HepG2 (cell line): Measurements from ENCODE around the gene HNRNPR. TPM values are rescaled to one million over a fixed set of nuclear protein-coding genes. Genes with fewer than 3 reads are reported as not detected.

Source experiments
- HNRNPUL1 ChIP-seq: fragments of 200-400 bp; formaldehyde crosslinking; IDR thresholded peaks from 2 replicates; pipeline ENCODE4 v1.6.1; 2017; ENCODE audit warnings: low read depth, mild to moderate bottlenecking, low read length, moderate library complexity
- JDP2 ChIP-seq: sonication (generic); formaldehyde crosslinking; IDR thresholded peaks from 2 replicates; pipeline ENCODE4 v1.8.1; 2022; ENCODE audit warnings: missing genetic modification reagents, borderline replicate concordance
- MBD4 ChIP-seq: IDR thresholded peaks from 2 replicates; pipeline ENCODE4 v1.6.1; 2012; ENCODE audit warnings: low read length, inconsistent platforms, borderline replicate concordance
- NR3C1 ChIP-seq: sonication (generic); formaldehyde crosslinking; IDR thresholded peaks from 2 replicates; pipeline ENCODE4 v1.4.0; 2020; ENCODE audit warnings: missing genetic modification reagents
- PTBP1 ChIP-seq: fragments of 200-400 bp; formaldehyde crosslinking; IDR thresholded peaks from 2 replicates; pipeline ENCODE4 v1.6.1; 2018; ENCODE audit warnings: low read length, low read depth; ENCODE audit not compliant: poor library complexity, severe bottlenecking
- RAD21 ChIP-seq: fragments of 450-650 bp; formaldehyde crosslinking; IDR thresholded peaks from 2 replicates; pipeline ENCODE4 v1.5.0; 2020; ENCODE audit warnings: mild to moderate bottlenecking
- RBFOX2 ChIP-seq: fragments of 200-400 bp; formaldehyde crosslinking; IDR thresholded peaks from 2 replicates; pipeline ENCODE4 v1.6.1; 2017; ENCODE audit warnings: low read depth, mild to moderate bottlenecking, low read length
- RBM39 ChIP-seq: fragments of 200-400 bp; formaldehyde crosslinking; IDR thresholded peaks from one replicate; pipeline ENCODE4 v1.6.1; 2018; ENCODE audit warnings: antibody characterized with exemption, mild to moderate bottlenecking, low read depth, low read length; ENCODE audit not compliant: poor library complexity, severe bottlenecking
- REPIN1 ChIP-seq: sonication (generic); formaldehyde crosslinking; IDR thresholded peaks from 2 replicates; pipeline ENCODE4 v1.8.0; 2022; ENCODE audit warnings: missing genetic modification reagents, low read depth, mild to moderate bottlenecking, borderline replicate concordance
- RXRA ChIP-seq: sonication (generic); formaldehyde crosslinking; IDR thresholded peaks from 2 replicates; pipeline ENCODE4 v1.5.1; 2020; ENCODE audit warnings: missing genetic modification reagents
- SAP130 ChIP-seq: IDR thresholded peaks from 2 replicates; pipeline ENCODE4 v1.6.1; 2016; ENCODE audit warnings: low read depth
- SMAD1 ChIP-seq: sonication (generic); formaldehyde crosslinking; IDR thresholded peaks from 2 replicates; pipeline ENCODE4 v1.4.0; 2020; ENCODE audit warnings: missing genetic modification reagents, low read depth, mild to moderate bottlenecking, borderline replicate concordance
- SNAI1 ChIP-seq: sonication (generic); formaldehyde crosslinking; IDR thresholded peaks from 2 replicates; pipeline ENCODE4 v1.5.0; 2020; ENCODE audit warnings: mild to moderate bottlenecking, missing genetic modification reagents, borderline replicate concordance
- TAF1 ChIP-seq: sonication (generic); formaldehyde crosslinking; IDR thresholded peaks from 2 replicates; pipeline ENCODE4 v1.4.0; 2020; ENCODE audit warnings: missing genetic modification reagents
- TCF7 ChIP-seq: sonication (generic); IDR thresholded peaks from 2 replicates; pipeline ENCODE4 v1.6.1; 2016; ENCODE audit warnings: antibody characterized with exemption, low read depth
- ZFP62 ChIP-seq: sonication (generic); formaldehyde crosslinking; IDR thresholded peaks from 2 replicates; pipeline ENCODE4 v1.4.0; 2020; ENCODE audit warnings: missing genetic modification reagents
- ZFY ChIP-seq: sonication (generic); formaldehyde crosslinking; IDR thresholded peaks from 2 replicates; pipeline ENCODE4 v1.4.0; 2020; ENCODE audit warnings: missing genetic modification reagents
- ZMAT3 ChIP-seq: sonication (generic); formaldehyde crosslinking; conservative IDR thresholded peaks from 2 replicates; pipeline ENCODE4 v1.7.0; 2021; ENCODE audit warnings: missing genetic modification reagents
- ZNF230 ChIP-seq: sonication (generic); formaldehyde crosslinking; IDR thresholded peaks from 2 replicates; pipeline ENCODE4 v1.4.0; 2020; ENCODE audit warnings: mild to moderate bottlenecking, missing genetic modification reagents
- ZNF335 ChIP-seq: sonication (generic); formaldehyde crosslinking; IDR thresholded peaks from 2 replicates; pipeline ENCODE4 v1.4.0; 2020; ENCODE audit warnings: missing genetic modification reagents
- ZNF709 ChIP-seq: sonication (generic); formaldehyde crosslinking; IDR thresholded peaks from 2 replicates; pipeline ENCODE4 v1.5.0; 2020; ENCODE audit warnings: mild to moderate bottlenecking, missing genetic modification reagents
- ZNF720 ChIP-seq: sonication (generic); formaldehyde crosslinking; IDR thresholded peaks from 2 replicates; pipeline ENCODE4 v1.4.0; 2020; ENCODE audit warnings: missing genetic modification reagents
- polyA plus RNA-seq, 8 experiments: library from polyadenylated mRNA; depleted of rRNA in 3 of 8; stranded (reverse) in 7 of 8; unstranded in 1 of 8; fragments of >200 nt; fragmentation: Illumina TruSeq in 4 of 8; extraction: Trizol in 4 of 8; gene quantifications; 2 replicates each; pipeline versions ENCODE4 v1.2.1 to v1.2.3, GENCODE V29; 2011 to 2016; ENCODE audit warnings: low read depth in 4 of 8, missing spikeins in 1 of 8, mixed read lengths in 1 of 8; ENCODE audit not compliant: insufficient read depth in 1 of 8
- total RNA-seq, 5 experiments: library from RNA; depleted of rRNA; stranded (reverse); fragments of >200 nt; fragmentation: Illumina TruSeq; extraction: Trizol; gene quantifications; 2 replicates each; pipeline ENCODE4 v1.2.3, GENCODE V29; 2016; ENCODE audit warnings: low read depth in 1 of 5
- TF ChIP-seq, protein P1 (sequence below): IDR thresholded peaks from 2 replicates; pipeline ENCODE4 v1.6.1; 2016; ENCODE audit warnings: missing compliant biosample characterization, missing genetic modification reagents, borderline replicate concordance
- TF ChIP-seq, protein P2 (sequence below): sonication (generic); formaldehyde crosslinking; IDR thresholded peaks from 2 replicates; pipeline ENCODE4 v1.5.1; 2020; ENCODE audit warnings: mild to moderate bottlenecking, missing genetic modification reagents, moderate library complexity
- TF ChIP-seq, protein P3 (sequence below): sonication (generic); formaldehyde crosslinking; IDR thresholded peaks from 2 replicates; pipeline ENCODE4 v1.5.0; 2020; ENCODE audit warnings: missing genetic modification reagents
- TF ChIP-seq, protein P4 (sequence below): sonication (generic); formaldehyde crosslinking; IDR thresholded peaks from 2 replicates; pipeline ENCODE4 v1.4.0; 2020; ENCODE audit warnings: missing genetic modification reagents

The HNRNPR gene
- total and polyA plus RNA-seq, 2 of the 13 experiments (the other 11 are each of a cell fraction or from before 2014, with no cell fraction given) = 133 to 216 TPM

DNA sequence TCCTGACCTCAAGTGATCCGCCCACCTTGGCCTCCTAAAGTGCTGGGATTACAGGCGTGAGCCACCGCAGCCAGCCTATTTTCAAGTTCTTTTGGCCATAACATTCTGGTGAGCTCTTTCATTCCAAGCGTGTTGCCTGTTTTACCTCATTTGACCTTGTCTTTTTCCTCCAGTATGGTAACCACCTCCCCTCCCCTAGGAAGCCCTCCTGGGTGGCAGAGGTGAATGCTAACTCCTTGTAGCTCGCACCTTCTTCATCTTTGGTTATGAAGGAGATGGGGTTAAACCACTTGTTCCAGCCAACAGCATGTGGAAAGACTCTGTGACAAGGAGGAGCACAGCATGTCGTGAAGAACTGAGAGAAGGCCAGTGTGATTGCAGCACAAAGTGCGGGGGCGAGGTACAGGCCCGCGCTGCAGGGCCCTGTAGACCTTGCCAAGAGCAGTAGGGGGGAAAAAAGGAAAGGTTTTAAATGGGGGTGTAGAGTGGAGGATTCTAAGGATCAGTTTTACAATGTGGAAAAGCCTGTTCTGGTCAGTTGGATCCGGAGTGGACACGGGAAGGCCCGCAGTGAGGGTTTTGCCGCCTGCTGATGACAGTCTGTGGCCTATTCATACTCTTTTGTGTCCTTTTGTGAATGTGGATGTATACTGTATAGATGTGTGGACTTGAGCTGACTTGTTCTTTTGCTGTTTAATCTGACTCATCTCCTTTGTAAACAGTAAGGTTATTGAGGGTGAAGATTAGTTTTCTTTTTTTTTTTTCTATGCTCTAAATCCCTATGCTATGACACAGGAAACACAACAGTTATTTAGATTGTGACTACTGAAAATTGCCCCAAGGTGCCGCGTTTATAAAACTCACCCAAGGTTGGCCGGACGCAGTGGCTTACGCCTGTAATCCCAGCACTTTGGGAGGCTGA lies 33.1 kb upstream of the HNRNPR start (continued):
- TF ChIP-seq, protein P1, sequence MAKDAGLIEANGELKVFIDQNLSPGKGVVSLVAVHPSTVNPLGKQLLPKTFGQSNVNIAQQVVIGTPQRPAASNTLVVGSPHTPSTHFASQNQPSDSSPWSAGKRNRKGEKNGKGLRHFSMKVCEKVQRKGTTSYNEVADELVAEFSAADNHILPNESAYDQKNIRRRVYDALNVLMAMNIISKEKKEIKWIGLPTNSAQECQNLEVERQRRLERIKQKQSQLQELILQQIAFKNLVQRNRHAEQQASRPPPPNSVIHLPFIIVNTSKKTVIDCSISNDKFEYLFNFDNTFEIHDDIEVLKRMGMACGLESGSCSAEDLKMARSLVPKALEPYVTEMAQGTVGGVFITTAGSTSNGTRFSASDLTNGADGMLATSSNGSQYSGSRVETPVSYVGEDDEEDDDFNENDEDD (CRISPR knock-in tag) = no peak; the same call in 1 of the 2 replicates
- TF ChIP-seq REPIN1 (CRISPR knock-in tag) (no peak), RXRA (CRISPR knock-in tag) (peak; percentile 70; the same call in 1 of the 2 replicates), ZNF335 (CRISPR knock-in tag) (peak; percentile 55; the same call in 1 of the 2 replicates), PTBP1 (no peak), ZMAT3 (CRISPR knock-in tag) (0 out of 2 replicates have a peak, but pooled peaks have one; percentile 30), NR3C1 (CRISPR knock-in tag) (no peak), ZNF720 (CRISPR knock-in tag) (no peak), ZNF709 (CRISPR knock-in tag) (no peak), RAD21 (CRISPR knock-in tag) (no peak), ZFY (CRISPR knock-in tag) (peak; percentile 50), RBM39 (no peak), SAP130 (CRISPR knock-in tag) (peak; percentile 7; the same call in 1 of the 2 replicates), RBFOX2 (no peak), TAF1 (no peak), ZNF230 (CRISPR knock-in tag) (no peak), ZFP62 (no peak), SMAD1 (CRISPR knock-in tag) (no peak), JDP2 (CRISPR knock-in tag) (no peak), TCF7 (no peak), HNRNPUL1 (no peak), MBD4 (no peak), SNAI1 (CRISPR knock-in tag) (no peak)
- TF ChIP-seq, protein P2, sequence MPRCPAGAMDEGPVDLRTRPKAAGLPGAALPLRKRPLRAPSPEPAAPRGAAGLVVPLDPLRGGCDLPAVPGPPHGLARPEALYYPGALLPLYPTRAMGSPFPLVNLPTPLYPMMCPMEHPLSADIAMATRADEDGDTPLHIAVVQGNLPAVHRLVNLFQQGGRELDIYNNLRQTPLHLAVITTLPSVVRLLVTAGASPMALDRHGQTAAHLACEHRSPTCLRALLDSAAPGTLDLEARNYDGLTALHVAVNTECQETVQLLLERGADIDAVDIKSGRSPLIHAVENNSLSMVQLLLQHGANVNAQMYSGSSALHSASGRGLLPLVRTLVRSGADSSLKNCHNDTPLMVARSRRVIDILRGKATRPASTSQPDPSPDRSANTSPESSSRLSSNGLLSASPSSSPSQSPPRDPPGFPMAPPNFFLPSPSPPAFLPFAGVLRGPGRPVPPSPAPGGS (CRISPR knock-in tag) = no peak
- TF ChIP-seq, protein P3, sequence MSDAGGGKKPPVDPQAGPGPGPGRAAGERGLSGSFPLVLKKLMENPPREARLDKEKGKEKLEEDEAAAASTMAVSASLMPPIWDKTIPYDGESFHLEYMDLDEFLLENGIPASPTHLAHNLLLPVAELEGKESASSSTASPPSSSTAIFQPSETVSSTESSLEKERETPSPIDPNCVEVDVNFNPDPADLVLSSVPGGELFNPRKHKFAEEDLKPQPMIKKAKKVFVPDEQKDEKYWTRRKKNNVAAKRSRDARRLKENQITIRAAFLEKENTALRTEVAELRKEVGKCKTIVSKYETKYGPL (CRISPR knock-in tag) = no peak
- TF ChIP-seq, protein P4, sequence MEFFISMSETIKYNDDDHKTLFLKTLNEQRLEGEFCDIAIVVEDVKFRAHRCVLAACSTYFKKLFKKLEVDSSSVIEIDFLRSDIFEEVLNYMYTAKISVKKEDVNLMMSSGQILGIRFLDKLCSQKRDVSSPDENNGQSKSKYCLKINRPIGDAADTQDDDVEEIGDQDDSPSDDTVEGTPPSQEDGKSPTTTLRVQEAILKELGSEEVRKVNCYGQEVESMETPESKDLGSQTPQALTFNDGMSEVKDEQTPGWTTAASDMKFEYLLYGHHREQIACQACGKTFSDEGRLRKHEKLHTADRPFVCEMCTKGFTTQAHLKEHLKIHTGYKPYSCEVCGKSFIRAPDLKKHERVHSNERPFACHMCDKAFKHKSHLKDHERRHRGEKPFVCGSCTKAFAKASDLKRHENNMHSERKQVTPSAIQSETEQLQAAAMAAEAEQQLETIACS (CRISPR knock-in tag) = no peak
